Immature natural killer cell (primary cell): ENCODE results near the gene SNTG2. TPM values are rescaled to one million over a fixed set of nuclear protein-coding genes. Genes with fewer than 3 reads are reported as not detected.

Experiments used
- DNase-seq, 3 donors: peaks; one replicate each; pipeline ENCODE4 v3.0.0; 2022; ENCODE audit warnings: mixed read lengths in 1 of 3
- H3K27ac Mint-ChIP-seq, 6 donors: one replicate each; pipeline ENCODE4 v1.8.0; 2020; ENCODE audit warnings: mixed read lengths in 6 of 6, mild to moderate bottlenecking in 5 of 6, inconsistent platforms in 4 of 6, moderate library complexity in 3 of 6
- H3K27me3 Mint-ChIP-seq, 3 donors: one replicate each; pipeline ENCODE4 v1.8.0; 2020 to 2021; ENCODE audit warnings: low read depth in 3 of 3, mild to moderate bottlenecking in 3 of 3, mixed read lengths in 3 of 3, moderate library complexity in 3 of 3, inconsistent platforms in 1 of 3
- H3K36me3 Mint-ChIP-seq, 3 donors: one replicate each; pipeline ENCODE4 v1.8.0; 2020; ENCODE audit warnings: mixed read lengths in 3 of 3, inconsistent platforms in 2 of 3, mild to moderate bottlenecking in 2 of 3
- H3K4me1 Mint-ChIP-seq, 2 donors: one replicate each; pipeline ENCODE4 v1.8.0; 2020; ENCODE audit warnings: inconsistent platforms in 2 of 2, mild to moderate bottlenecking in 2 of 2, mixed read lengths in 2 of 2, moderate library complexity in 1 of 2
- H3K4me3 Mint-ChIP-seq, 5 donors: one replicate each; pipeline ENCODE4 v1.8.0; 2020; ENCODE audit warnings: mild to moderate bottlenecking in 5 of 5, mixed read lengths in 5 of 5, inconsistent platforms in 3 of 5, moderate library complexity in 3 of 5
- H3K9me3 Mint-ChIP-seq, 6 donors: one replicate each; pipeline ENCODE4 v1.8.0; 2020; ENCODE audit warnings: mild to moderate bottlenecking in 6 of 6, mixed read lengths in 6 of 6, inconsistent platforms in 4 of 6, moderate library complexity in 3 of 6
- polyA plus RNA-seq, 3 donors: library from polyadenylated mRNA; unstranded; fragments of 300-500 nt; fragmentation: Illumina TruSeq; gene quantifications; one replicate each; pipeline ENCODE4 v1.2.3, GENCODE V29; 2021

The SNTG2 gene
- polyA plus RNA-seq, 3 donors from 2014 or later: not detected

- no peaks in the 10 kb centered on the region for H3K36me3 Mint-ChIP-seq
- H3K27me3 Mint-ChIP-seq: peaks cover under 1 to 7% (median under 1%) of the 10 kb centered on the region in 3 donors
- no peak overlapping the region for H3K4me3 Mint-ChIP-seq
- no peaks in the 10 kb centered on the region for H3K4me1 Mint-ChIP-seq
- no peak for DNase-seq
- no peaks in the 10 kb centered on the region for H3K9me3 Mint-ChIP-seq
- H3K27ac Mint-ChIP-seq: no peak overlapping the region
Measured at GRCh38 chr2:1245193-1245592, 294.5 kb downstream of the SNTG2 start.

DNA sequence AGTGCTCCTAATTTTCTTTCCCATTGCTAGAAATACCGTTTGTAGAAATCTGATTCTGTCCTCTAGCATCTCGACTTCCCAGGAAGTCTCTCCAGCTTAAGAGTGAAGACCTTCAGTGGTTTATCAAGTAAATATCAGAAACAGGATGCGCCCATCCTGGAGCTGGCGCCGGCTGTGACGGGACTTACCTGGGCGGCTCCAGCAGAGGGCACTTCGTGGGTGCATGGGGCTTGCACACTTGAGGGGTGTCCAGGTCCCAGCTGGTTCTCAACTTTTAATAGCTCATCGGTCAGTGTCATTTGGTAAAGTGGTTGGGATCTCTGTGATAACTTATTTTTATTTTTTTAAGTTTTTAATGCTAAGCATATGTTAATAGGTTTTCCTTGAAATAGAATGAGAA lies 295.6 kb downstream of the SNTG2 start:
- no peak overlapping the region for H3K27ac Mint-ChIP-seq
- DNase-seq: no peak
- no peaks in the 10 kb centered on the region for H3K4me1 Mint-ChIP-seq
- no peaks in the 10 kb centered on the region for H3K36me3 Mint-ChIP-seq
- peaks cover 2 to 7% (median 2%) of the 10 kb centered on the region in 3 donors for H3K27me3 Mint-ChIP-seq
- H3K9me3 Mint-ChIP-seq: peaks cover 0 to under 1% (median 0%) of the 10 kb centered on the region in 6 donors
- H3K4me3 Mint-ChIP-seq: no peak overlapping the region

- Mint-ChIP-seq H3K27ac (no peak overlapping the region), H3K4me1 (no peaks in the 10 kb centered on the region), H3K27me3 (peaks cover 2 to 7% (median 7%) of the 10 kb centered on the region in 3 donors)
Measured at GRCh38 chr2:1246991-1247390, 296.3 kb downstream of the SNTG2 start.

DNA sequence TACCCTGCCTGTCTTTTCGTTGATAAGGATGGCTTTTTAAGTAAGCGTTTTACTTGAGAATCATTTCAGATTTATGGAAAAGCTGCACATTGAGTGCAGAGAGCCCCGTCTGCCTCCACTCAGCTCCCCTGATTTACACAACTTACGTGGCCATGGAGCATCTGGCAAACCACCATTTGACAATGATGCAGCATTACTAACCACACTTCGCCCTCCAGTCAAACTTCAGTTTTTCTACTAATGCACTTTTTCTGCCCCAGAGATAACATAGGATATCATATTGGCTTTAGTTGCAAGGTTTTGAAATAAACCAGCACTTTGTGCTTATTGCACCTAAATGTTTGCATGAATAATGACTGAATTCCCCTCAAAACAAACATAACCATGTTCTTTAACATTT lies 297.5 kb downstream of the SNTG2 start:
- peaks cover 2 to 7% (median 7%) of the 10 kb centered on the region in 3 donors for H3K27me3 Mint-ChIP-seq
- H3K27ac Mint-ChIP-seq: no peak overlapping the region
- H3K9me3 Mint-ChIP-seq: peaks cover 0 to 1% (median 0%) of the 10 kb centered on the region in 6 donors
- H3K36me3 Mint-ChIP-seq: no peaks in the 10 kb centered on the region
- no peak overlapping the region for H3K4me3 Mint-ChIP-seq
- no peaks in the 10 kb centered on the region for H3K4me1 Mint-ChIP-seq
- no peak for DNase-seq

More at GRCh38 chr2:1246991-1247390, 296.3 kb downstream of the SNTG2 start:
- peaks cover 0 to 1% (median 0%) of the 10 kb centered on the region in 6 donors for H3K9me3 Mint-ChIP-seq
- no peak overlapping the region for H3K4me3 Mint-ChIP-seq
- no peak for DNase-seq
- no peaks in the 10 kb centered on the region for H3K36me3 Mint-ChIP-seq

DNA sequence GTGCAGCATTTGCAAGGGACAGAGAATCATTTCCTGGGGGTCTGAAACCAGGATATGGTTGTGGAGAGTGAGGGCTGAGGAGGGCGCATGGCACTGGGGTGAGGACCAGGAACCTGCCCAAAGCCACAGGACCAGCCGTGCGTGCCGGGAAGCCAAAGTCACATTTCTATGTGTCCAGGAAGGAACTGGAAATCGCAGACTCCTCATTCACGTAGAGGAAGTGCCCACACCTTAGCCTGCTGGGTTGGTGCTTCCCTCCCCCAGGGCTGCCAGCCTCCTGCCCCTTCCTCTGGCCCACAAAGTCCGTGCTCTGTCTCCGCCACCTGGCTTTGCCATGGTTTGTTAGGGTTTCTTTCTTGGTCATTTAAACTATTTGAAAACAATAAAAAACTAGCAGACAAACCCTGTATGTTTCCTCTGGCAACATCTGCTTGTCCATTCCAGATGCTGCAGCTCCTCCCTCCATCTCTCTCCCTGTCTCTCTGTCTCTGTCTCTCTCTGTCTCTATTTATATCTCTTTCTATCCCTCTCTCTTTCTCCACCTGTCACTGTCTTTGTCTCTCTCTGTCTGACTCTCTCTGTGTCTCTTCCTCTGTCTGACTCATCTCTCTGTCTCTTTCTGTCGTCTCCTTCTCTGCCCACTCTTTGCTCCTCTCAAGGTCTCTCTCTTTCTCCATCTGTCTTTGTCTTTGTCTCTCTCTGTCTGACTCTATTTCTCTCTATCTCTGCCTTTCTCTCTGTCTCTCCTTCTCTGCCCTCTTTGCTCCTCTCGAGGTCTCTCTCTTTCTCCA lies 299.4 kb downstream of the SNTG2 start:
- no peak for DNase-seq
- H3K4me1 Mint-ChIP-seq: no peaks in the 10 kb centered on the region
- H3K27me3 Mint-ChIP-seq: peaks cover 5 to 9% (median 7%) of the 10 kb centered on the region in 3 donors
- H3K36me3 Mint-ChIP-seq: no peaks in the 10 kb centered on the region
- no peak overlapping the region for H3K27ac Mint-ChIP-seq
- H3K9me3 Mint-ChIP-seq: peaks cover 0 to 1% (median 0%) of the 10 kb centered on the region in 6 donors
- H3K4me3 Mint-ChIP-seq: no peak overlapping the region

DNA sequence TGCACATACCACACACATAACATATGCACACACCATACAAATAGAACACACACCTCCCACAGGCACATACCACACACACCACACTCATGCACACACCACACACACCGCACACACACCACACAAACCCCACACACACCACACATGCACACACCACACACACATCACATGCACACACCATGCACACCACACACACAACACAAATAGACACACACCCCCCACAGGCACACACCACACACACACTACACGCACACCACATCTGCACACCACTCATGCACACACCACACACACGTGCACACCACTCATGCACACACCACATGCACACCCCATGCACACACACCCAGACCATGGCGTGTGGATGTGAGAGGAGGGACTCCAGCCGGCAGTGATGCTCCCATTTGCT lies 300.9 kb downstream of the SNTG2 start:
- H3K27ac Mint-ChIP-seq: no peak overlapping the region
- no peaks in the 10 kb centered on the region for H3K4me1 Mint-ChIP-seq
- no peak for DNase-seq
- no peaks in the 10 kb centered on the region for H3K36me3 Mint-ChIP-seq
- H3K9me3 Mint-ChIP-seq: peaks cover 0 to 1% (median 0%) of the 10 kb centered on the region in 6 donors
- peaks cover 7 to 9% (median 9%) of the 10 kb centered on the region in 3 donors for H3K27me3 Mint-ChIP-seq
- no peak overlapping the region for H3K4me3 Mint-ChIP-seq

DNA sequence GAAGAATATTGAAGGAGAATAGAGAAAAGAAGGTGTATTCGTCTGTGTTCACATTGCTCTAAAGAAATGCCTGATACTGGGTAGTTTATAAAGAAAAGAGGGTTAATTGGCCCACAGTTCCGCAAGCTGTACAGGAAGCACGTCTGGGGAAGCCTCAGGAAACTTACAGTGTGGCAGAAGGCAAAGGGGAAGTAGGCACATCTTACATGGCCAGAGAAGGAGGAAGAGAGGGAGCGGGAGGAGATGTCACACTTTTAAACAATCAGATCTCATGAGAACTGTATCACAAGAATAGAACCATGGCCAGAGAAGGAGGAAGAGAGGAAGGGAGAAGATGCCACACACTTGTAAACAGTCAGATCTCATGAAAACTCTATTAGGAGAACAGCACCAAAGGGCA lies 303.0 kb downstream of the SNTG2 start:
- H3K4me1 Mint-ChIP-seq: no peaks in the 10 kb centered on the region
- H3K36me3 Mint-ChIP-seq: no peaks in the 10 kb centered on the region
- H3K4me3 Mint-ChIP-seq: no peak overlapping the region

DNA sequence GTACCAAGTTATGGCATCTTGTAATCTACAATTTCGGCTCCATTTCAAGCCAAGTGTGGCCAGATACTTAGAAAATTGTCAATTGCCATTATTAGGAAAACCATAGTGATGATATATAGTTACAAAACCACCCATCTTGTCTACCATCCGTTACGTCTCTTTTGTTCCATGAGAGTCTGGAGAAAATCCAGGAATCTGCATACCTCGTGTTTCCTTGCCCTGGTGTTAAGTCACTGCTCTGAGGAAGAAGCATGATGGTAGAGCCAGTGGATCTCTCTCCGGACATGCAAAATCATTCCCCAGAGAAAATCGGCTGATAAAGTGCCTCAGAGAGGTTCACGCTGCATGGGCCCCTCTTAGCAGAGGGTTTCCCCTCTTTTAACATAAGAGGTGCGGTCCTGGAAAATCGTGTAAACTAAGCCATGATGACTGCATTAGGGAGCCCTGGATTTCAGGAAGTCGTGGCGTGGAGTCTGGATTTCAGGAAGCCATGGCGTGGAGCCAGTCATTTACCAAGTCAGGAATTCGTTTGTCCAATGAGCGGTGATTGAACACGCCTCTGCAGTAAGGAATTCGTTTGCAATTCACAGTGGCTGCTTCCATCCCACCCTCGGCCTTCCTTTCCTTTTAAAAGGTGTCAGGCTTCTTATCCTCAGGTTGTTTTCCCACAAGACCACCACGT lies 304.2 kb downstream of the SNTG2 start:
- Mint-ChIP-seq H3K4me1 (no peaks in the 10 kb centered on the region), H3K9me3 (peaks cover 0 to 3% (median 0%) of the 10 kb centered on the region in 6 donors), H3K4me3 (no peak overlapping the region), H3K36me3 (no peaks in the 10 kb centered on the region), H3K27ac (no peak overlapping the region), H3K27me3 (peaks cover 2 to 13% (median 9%) of the 10 kb centered on the region in 3 donors)
- DNase-seq: no peak

More for the DNA sequence above, 303.0 kb downstream of the SNTG2 start:
- Mint-ChIP-seq H3K27ac (no peak overlapping the region), H3K27me3 (peaks cover 5 to 13% (median 9%) of the 10 kb centered on the region in 3 donors), H3K9me3 (peaks cover 0 to 3% (median 0%) of the 10 kb centered on the region in 6 donors)
- DNase-seq: no peak

GRCh38 chr2:1256632-1257324 lies 306.1 kb downstream of the SNTG2 start:
- Mint-ChIP-seq H3K9me3 (peaks cover 0 to 3% (median 0%) of the 10 kb centered on the region in 6 donors), H3K4me3 (no peak overlapping the region), H3K27me3 (peaks cover 2 to 11% (median 7%) of the 10 kb centered on the region in 3 donors), H3K27ac (no peak overlapping the region), H3K4me1 (no peaks in the 10 kb centered on the region), H3K36me3 (no peaks in the 10 kb centered on the region)
- no peak for DNase-seq

DNA sequence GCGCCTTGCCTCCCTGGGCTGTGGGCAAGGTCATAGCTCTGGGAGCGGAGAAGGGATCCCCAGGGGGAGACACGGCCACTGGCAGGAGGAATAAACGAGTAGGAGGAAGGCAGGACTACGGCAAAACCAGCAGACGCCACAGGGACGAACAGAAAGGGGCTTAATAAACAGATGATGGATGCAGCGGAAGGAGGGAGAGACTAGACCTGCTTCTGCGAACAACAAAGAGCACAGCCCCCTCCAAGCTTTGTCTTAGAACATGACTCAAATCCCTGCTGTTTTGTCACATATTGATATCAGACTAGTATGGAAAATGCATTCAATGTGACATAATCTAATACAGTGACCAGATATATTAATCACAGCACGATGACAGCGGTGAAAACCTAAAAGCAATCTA lies 306.7 kb downstream of the SNTG2 start:
- H3K27me3 Mint-ChIP-seq: peaks cover 2 to 11% (median 7%) of the 10 kb centered on the region in 3 donors
- H3K4me3 Mint-ChIP-seq: no peak overlapping the region
- no peak for DNase-seq
- H3K9me3 Mint-ChIP-seq: peaks cover 0 to 3% (median 0%) of the 10 kb centered on the region in 6 donors
- H3K4me1 Mint-ChIP-seq: no peaks in the 10 kb centered on the region
- H3K36me3 Mint-ChIP-seq: no peaks in the 10 kb centered on the region
- no peak overlapping the region for H3K27ac Mint-ChIP-seq

GRCh38 chr2:1259746-1260145 lies 309.1 kb downstream of the SNTG2 start:
- no peak overlapping the region for H3K27ac Mint-ChIP-seq
- H3K9me3 Mint-ChIP-seq: peaks cover 0 to 3% (median 0%) of the 10 kb centered on the region in 6 donors
- no peak overlapping the region for H3K4me3 Mint-ChIP-seq

GRCh38 chr2:1262609-1263008 lies 312.0 kb downstream of the SNTG2 start:
- no peak overlapping the region for H3K27ac Mint-ChIP-seq
- H3K27me3 Mint-ChIP-seq: peaks cover 0 to 7% (median under 1%) of the 10 kb centered on the region in 3 donors
- no peaks in the 10 kb centered on the region for H3K9me3 Mint-ChIP-seq
- H3K4me3 Mint-ChIP-seq: no peak overlapping the region
- H3K36me3 Mint-ChIP-seq: no peaks in the 10 kb centered on the region
- H3K4me1 Mint-ChIP-seq: no peaks in the 10 kb centered on the region
- DNase-seq: no peak

More at GRCh38 chr2:1259746-1260145, 309.1 kb downstream of the SNTG2 start:
- DNase-seq: no peak
- no peaks in the 10 kb centered on the region for H3K36me3 Mint-ChIP-seq
- peaks cover 2 to 7% (median 5%) of the 10 kb centered on the region in 3 donors for H3K27me3 Mint-ChIP-seq
- H3K4me1 Mint-ChIP-seq: no peaks in the 10 kb centered on the region

DNA sequence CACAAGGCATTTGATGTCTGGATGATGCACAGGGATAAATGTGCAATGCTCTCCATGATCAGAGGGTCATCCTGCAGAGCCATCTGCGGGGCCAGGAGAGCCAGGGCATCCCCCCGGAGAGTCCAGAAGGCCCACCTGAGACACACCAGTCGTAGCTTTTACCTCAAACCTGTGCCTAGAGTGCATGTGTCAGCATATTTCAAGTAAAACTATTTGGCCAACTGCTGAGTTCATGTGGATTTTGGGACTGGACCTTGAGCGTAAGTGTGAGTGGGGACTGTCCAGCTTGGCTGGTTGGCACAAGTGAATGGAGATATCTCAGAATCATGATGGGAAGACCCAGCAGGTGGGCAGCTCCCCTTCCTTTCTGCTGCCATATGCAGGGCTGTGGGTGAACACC lies 314.8 kb downstream of the SNTG2 start:
- Mint-ChIP-seq H3K27ac (no peak overlapping the region), H3K36me3 (no peaks in the 10 kb centered on the region), H3K27me3 (peaks cover 0 to 7% (median 0%) of the 10 kb centered on the region in 3 donors), H3K4me3 (no peak overlapping the region), H3K4me1 (no peaks in the 10 kb centered on the region), H3K9me3 (no peaks in the 10 kb centered on the region)
- no peak for DNase-seq

DNA sequence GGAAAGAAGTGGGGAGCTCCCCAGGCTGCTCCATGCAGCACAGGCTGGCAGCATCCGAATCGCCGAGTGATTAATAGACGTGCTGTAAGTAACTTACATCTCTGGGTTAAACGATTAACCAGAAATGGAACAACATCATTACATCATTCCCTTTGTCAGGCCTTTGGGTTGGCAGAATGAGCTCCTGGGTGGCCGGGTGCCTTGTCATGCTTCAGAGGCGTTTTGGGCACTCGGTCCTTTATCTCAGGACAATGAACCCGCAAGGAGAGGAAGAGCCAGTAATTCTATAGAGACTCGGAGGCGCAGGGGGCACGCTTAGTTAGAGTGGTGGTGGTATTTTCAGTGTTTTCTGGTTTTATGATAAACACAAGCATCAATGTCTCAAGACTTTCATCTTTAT lies 315.7 kb downstream of the SNTG2 start:
- Mint-ChIP-seq H3K27me3 (peaks cover 0 to 6% (median 0%) of the 10 kb centered on the region in 3 donors), H3K4me3 (no peak overlapping the region), H3K36me3 (no peaks in the 10 kb centered on the region), H3K9me3 (no peaks in the 10 kb centered on the region), H3K27ac (no peak overlapping the region), H3K4me1 (no peaks in the 10 kb centered on the region)
- DNase-seq: no peak
